PFSK-1 (cell line): ENCODE measurements around the gene RBKS.

ENCODE experiments used
- FOXP2 ChIP-seq: optimal IDR thresholded peaks from 2 replicates; pipeline ENCODE3; 2011; ENCODE audit warnings: borderline replicate concordance, control low read depth, inconsistent platforms; ENCODE audit not compliant: insufficient read depth; ENCODE audit errors: extremely low read length, extremely low read depth
- POLR2AphosphoS5 ChIP-seq: IDR thresholded peaks from 2 replicates; pipeline ENCODE4 v1.6.1; 2012; ENCODE audit warnings: low read depth, mild to moderate bottlenecking, control low read depth, low read length, moderate library complexity
- SIN3A ChIP-seq: IDR thresholded peaks from 2 replicates; pipeline ENCODE4 v1.6.1; 2012; ENCODE audit warnings: mild to moderate bottlenecking, low read length, moderate library complexity, borderline replicate concordance; ENCODE audit not compliant: insufficient read depth
- TAF1 ChIP-seq: IDR thresholded peaks from 2 replicates; pipeline ENCODE4 v1.6.1; 2012; ENCODE audit warnings: low read length, control low read depth, borderline replicate concordance; ENCODE audit not compliant: insufficient read depth
- TF ChIP-seq, protein P1 (sequence below), 2 experiments: IDR thresholded peaks; 2 replicates each; pipeline versions ENCODE4 v1.6.1 to v1.8.0; 2011 to 2012; ENCODE audit warnings: low read depth in 2 of 2, low read length in 2 of 2, control low read depth in 1 of 2, inconsistent platforms in 1 of 2, mild to moderate bottlenecking in 1 of 2, moderate library complexity in 1 of 2; ENCODE audit not compliant: insufficient read depth in 1 of 2

RBKS gene

DNA sequence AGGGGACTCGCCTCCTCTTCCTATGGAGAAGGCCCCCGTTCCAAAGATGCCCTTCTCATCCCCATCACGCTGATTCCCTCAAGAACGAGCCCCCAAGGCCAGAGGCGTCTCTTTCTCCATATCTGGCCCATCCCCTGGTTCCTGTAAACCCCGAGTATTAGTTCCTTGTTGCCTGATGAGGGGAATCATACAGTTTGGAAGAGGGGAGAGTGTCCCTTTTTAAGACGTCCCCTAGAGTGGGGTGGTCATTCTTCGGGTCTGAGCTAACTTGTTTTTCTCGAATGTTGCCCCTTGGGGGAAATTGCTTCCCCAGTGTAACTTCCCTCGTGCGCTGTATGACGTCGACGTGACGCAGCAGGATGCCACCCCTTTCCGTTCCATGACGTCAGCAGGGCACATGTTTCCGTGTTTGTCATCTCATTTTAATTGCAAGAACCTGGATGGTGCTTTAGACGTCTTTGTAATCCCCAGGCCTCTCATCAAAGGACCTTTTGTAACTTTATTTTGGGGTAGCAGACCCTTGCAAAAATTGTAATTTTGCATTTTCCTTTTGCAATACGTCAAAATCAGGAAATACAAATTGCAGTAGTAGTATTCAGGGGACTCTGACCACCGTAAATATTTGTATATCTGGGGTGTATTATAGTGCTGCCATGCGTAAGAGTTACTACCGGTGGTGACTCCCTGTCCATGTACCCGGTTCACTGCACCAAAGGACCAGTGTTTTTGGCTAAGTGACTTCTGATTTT lies 911 bp upstream of the RBKS start:
- TF ChIP-seq, protein P1, sequence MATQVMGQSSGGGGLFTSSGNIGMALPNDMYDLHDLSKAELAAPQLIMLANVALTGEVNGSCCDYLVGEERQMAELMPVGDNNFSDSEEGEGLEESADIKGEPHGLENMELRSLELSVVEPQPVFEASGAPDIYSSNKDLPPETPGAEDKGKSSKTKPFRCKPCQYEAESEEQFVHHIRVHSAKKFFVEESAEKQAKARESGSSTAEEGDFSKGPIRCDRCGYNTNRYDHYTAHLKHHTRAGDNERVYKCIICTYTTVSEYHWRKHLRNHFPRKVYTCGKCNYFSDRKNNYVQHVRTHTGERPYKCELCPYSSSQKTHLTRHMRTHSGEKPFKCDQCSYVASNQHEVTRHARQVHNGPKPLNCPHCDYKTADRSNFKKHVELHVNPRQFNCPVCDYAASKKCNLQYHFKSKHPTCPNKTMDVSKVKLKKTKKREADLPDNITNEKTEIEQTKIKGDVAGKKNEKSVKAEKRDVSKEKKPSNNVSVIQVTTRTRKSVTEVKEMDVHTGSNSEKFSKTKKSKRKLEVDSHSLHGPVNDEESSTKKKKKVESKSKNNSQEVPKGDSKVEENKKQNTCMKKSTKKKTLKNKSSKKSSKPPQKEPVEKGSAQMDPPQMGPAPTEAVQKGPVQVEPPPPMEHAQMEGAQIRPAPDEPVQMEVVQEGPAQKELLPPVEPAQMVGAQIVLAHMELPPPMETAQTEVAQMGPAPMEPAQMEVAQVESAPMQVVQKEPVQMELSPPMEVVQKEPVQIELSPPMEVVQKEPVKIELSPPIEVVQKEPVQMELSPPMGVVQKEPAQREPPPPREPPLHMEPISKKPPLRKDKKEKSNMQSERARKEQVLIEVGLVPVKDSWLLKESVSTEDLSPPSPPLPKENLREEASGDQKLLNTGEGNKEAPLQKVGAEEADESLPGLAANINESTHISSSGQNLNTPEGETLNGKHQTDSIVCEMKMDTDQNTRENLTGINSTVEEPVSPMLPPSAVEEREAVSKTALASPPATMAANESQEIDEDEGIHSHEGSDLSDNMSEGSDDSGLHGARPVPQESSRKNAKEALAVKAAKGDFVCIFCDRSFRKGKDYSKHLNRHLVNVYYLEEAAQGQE (IDR thresholded peaks at IDR 0.05; ENCODE audit: insufficient read depth in 1 of 2, low read depth in 2 of 2, low read length in 2 of 2) = 0 out of 4 replicates have a peak, but pooled peaks of 1 of the 2 experiments have one; percentile 6
- TF ChIP-seq POLR2AphosphoS5 (peak; percentile 14; the same call in 1 of the 2 replicates), FOXP2 (no peak)

DNA sequence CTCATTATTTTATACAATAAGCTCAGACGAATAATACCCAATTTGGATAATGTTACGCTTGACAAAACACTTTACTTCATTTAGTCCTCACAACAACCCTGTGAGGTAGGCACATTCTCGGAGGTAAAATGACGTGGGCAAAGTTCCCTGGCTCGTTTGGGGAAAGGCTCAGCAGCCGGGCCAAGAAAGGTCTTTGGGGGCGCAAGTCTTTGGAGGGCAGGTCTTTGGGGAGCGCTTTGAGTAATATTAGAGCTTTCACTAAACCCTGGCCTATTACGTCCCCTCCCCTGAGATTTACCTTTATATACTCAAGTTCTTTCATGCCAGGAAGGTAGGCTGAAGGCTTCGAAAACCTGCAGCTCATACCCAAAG lies 427 bp downstream of the RBKS start:
- TF ChIP-seq TAF1 (no peak), SIN3A (no peak), POLR2AphosphoS5 (no peak), FOXP2 (no peak)
- TF ChIP-seq, protein P1 (IDR thresholded peaks at IDR 0.05; ENCODE audit: insufficient read depth in 1 of 2, low read depth in 2 of 2, low read length in 2 of 2) = no peak

DNA sequence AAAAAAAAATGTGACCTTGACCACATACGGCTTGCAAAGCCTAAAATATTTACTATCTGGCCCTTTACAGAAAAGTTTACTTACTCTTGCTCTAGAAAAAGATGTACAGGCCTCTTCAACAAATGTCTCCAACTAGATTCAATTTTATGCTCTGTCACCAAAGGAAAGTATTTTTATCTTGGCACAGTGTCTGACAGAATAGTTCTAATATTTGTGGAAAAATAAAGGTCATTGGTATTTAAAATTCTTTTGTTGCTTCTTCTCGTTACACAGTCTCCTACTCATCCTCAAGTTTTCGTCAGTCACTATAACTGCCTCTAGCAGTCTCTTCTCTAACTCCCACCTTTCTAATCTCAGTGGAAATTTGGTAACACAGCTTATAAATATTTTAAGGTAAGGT lies 1.4 kb downstream of the RBKS start:
- TF ChIP-seq SIN3A (no peak), TAF1 (no peak), FOXP2 (no peak), POLR2AphosphoS5 (no peak)
- TF ChIP-seq, protein P1 (IDR thresholded peaks at IDR 0.05; ENCODE audit: insufficient read depth in 1 of 2, low read depth in 2 of 2, low read length in 2 of 2) = no peak

DNA sequence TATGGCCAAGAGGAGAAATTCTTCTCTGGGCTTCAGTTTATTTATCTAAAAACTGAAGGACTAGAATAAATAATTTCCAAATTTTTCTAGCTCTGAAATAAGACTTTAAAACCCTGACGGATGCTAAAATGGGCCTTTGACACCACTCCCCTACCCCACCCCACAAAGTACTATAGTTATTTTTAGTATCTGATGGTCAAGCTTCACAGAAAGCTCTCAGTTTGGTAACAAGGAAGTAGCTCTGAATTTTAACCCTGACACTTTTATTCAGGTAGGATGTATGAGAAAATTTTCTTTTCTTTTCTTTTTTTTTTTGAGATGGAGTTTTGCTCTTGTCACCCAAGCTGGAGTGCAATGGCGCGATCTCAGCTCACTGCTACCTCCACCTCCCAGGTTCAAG lies 2.4 kb downstream of the RBKS start:
- no peak for TF ChIP-seq FOXP2
- no peak for TF ChIP-seq POLR2AphosphoS5
- TF ChIP-seq, protein P1 (IDR thresholded peaks at IDR 0.05; ENCODE audit: insufficient read depth in 1 of 2, low read depth in 2 of 2, low read length in 2 of 2) = no peak
- no peak for TF ChIP-seq TAF1
- no peak for TF ChIP-seq SIN3A

DNA sequence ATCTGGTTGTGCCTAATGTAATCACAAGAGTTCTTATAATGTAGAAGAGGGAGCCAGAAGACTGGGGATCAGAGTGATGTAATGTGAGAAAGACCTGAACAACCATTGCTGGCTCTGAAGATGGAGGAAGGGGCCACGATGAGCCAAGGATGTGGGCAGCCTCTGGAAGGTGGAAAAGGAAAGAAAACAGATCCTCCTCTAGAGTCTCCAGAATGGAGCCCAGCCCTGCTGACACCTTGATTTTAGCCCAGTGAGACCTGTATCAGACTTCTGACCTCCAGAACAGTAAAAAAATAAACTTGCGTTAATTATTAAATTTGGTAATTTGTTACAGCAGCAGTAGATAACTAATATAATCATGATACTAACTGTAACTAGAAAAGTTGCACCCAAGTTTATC lies 3.1 kb downstream of the RBKS start:
- TF ChIP-seq, protein P1 (IDR thresholded peaks at IDR 0.05; ENCODE audit: insufficient read depth in 1 of 2, low read depth in 2 of 2, low read length in 2 of 2) = no peak
- TF ChIP-seq POLR2AphosphoS5 = no peak
- TF ChIP-seq SIN3A = no peak
- no peak for TF ChIP-seq FOXP2
- TF ChIP-seq TAF1 = no peak
